H54 (cell line): Measurements from ENCODE around the gene FNDC1.

Experiments used
- DNase-seq: peaks from one replicate; pipeline ENCODE4 v3.0.0; 2011; ENCODE audit warnings: low spot score, mixed read lengths; ENCODE audit not compliant: insufficient read length
- FAIRE-seq: peaks from 3 replicates; lab custom pipeline; 2011; peaks lifted over from hg19 to GRCh38; lab: Jason Lieb, UNC
- POLR2A ChIP-seq: IDR thresholded peaks from 2 replicates; pipeline ENCODE4 v1.6.1; 2011; ENCODE audit warnings: low read depth, mild to moderate bottlenecking, low read length

The FNDC1 gene

GRCh38 chr6:159304641-159305040 is 135.4 kb downstream of the FNDC1 start:
- no peak for FAIRE-seq
- no peak for TF ChIP-seq POLR2A

DNA sequence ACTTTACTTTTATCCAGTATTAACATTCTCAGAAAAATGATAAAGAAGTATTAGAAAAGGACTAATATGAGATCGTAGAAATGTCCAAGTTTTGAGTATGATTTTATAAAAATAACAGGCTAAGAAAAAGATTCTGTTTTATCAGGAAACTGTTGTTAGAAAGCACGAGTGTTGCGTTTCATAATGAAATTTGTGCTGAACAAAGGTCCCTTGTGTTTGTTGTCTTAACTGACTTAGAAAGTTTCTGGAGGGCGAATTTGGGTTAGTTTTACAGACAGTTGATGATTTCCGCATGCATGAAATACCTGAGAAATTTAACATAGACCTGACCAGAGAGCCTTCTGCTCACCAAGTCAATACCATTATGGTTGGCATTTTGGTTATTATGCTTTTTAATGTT is 136.0 kb downstream of the FNDC1 start:
- FAIRE-seq (no peak), DNase-seq (no peak)
- no peak for TF ChIP-seq POLR2A

More at GRCh38 chr6:159304641-159305040, 135.4 kb downstream of the FNDC1 start:
- no peak for DNase-seq

- no peak for TF ChIP-seq POLR2A
- DNase-seq: no peak
- FAIRE-seq: no peak
Observed at GRCh38 chr6:159305804-159306537, 136.8 kb downstream of the FNDC1 start.

- no peak for TF ChIP-seq POLR2A
- DNase-seq (no peak), FAIRE-seq (no peak)
Observed at GRCh38 chr6:159307246-159307790, 138.1 kb downstream of the FNDC1 start.

DNA sequence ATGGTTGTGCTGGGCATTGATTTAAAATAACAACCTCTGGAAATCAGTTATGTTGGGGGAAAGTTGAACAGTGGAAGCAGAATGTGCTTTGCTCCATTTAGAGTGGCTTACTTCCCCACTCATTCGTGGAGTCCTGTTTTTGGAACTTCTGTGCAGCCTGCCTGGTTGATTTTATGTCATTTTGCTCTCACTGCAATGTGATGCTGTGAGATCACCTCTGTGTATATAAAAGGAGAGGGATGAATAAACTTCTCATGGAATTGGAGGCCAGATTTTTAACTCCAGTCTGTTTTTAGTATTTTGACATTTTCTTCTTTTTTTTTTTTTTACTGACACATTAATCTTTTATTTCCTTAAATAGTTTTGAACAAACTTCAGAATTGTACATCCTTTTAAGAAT is 139.0 kb downstream of the FNDC1 start:
- FAIRE-seq: no peak

GRCh38 chr6:159309723-159310122 is 140.5 kb downstream of the FNDC1 start:
- FAIRE-seq: no peak
- no peak for DNase-seq
- no peak for TF ChIP-seq POLR2A

More for the DNA sequence above, 139.0 kb downstream of the FNDC1 start:
- no peak for TF ChIP-seq POLR2A
- DNase-seq: no peak

GRCh38 chr6:159311618-159312017 is 142.4 kb downstream of the FNDC1 start:
- FAIRE-seq: no peak
- no peak for DNase-seq
- no peak for TF ChIP-seq POLR2A

DNA sequence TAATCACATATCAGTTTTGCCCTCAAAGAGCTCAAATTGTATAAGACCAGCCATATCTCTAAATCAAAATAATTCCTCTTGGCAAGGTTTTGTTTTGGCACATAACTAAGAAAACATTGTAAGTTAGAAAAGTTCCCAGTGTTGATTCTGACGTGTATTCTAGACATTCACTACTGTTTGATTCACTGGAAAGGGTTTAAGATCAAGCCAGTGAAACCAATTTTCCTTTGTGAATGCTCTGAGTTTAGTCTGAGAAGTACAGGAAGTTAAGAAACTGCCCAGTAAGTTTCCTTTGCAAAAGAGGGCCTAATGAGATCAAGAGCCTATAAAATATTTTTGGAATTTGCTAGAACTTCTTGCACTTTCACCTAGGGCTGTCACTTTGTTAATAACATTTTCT is 143.0 kb downstream of the FNDC1 start:
- no peak for FAIRE-seq
- no peak for DNase-seq
- no peak for TF ChIP-seq POLR2A

DNA sequence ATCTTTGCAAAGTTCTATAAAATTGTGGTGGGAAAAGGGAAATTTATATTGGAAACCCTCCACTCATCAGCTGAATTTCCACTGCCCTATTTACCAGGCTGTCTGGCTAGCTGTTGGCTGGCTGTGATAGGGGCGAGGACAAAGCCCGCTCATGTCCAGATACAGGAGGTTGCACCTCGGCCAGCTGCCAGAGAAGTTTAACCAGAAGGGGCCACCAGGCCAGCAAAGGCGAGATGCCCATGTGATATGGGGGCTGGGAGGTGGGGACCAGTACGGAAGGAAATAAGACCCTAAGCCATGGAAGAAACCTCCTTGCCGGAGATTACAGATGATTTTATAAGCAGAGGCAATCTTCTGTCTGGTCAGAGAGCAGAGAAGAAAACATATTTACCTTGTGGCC is 143.8 kb downstream of the FNDC1 start:
- DNase-seq: no peak
- FAIRE-seq: no peak

DNA sequence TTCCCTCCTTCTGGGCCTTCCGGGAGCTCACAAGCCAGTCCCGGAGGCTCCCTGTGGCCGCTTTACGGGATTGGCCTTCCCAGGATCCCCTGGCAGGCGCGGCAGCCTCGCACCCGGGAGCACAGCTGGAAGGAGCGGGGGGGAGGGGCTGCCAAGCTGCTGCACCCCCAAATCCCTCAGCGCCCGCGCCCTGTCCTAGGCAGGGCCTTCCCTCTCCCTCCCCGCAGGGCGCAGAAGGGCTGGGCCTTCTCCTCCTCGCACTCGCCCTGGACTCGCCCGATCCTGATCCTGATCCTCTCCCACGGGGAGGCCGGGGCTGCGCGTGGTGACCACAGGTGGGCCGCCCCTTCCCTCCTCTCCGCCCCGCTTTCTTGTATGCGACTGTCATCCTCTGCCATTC is 146.4 kb downstream of the FNDC1 start:
- no peak for TF ChIP-seq POLR2A
- FAIRE-seq (no peak), DNase-seq (no peak)

More for the DNA sequence above, 143.8 kb downstream of the FNDC1 start:
- no peak for TF ChIP-seq POLR2A

DNA sequence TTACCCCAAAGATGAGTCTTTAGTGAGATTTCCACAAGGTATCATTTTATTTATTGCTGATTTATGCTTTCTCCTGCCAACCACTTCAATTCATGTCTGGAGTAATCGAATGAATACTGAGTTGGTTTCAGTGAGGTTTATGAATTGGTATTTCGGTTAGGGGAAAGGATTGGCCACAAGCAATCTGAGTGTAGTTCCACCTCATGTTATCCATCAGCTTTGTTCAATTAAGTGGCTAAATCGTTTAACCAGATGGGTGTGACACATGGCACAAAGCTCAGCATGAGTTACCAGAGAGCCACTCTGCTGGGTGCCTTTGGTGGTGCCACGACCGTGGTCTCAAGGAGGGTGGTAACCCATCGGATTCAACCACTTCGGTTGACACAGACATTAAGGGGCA is 148.2 kb downstream of the FNDC1 start:
- DNase-seq (no peak), FAIRE-seq (no peak)
- no peak for TF ChIP-seq POLR2A

DNA sequence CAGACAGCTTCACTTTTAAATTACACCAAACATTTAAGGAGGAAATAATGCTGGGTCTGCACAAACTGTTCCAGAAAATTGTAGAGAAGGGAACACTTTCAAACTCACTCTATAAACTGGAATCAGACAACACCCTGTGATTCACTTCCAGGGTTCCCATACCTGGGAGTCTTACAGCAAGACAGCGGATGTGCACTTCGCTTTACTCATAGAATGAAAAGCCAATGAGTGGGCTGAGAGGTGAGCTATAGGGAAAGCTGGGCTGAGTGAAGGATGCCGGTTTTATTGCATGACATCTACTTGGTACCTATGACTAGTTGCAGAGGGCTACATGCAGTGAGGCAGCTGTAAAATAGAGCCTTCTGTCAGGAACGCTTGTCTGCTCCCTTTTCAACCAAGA is 152.1 kb downstream of the FNDC1 start:
- no peak for DNase-seq

More for the DNA sequence above, 152.1 kb downstream of the FNDC1 start:
- TF ChIP-seq POLR2A: no peak
- no peak for FAIRE-seq
